HPDE6-E6E7 (cell line): ENCODE measurements around the gene SLITRK2.

Experiments
- DNase-seq: peaks from one replicate; pipeline ENCODE4 v3.0.0; 2011; ENCODE audit warnings: missing footprints; ENCODE audit errors: extremely low spot score

Gene SLITRK2

DNA sequence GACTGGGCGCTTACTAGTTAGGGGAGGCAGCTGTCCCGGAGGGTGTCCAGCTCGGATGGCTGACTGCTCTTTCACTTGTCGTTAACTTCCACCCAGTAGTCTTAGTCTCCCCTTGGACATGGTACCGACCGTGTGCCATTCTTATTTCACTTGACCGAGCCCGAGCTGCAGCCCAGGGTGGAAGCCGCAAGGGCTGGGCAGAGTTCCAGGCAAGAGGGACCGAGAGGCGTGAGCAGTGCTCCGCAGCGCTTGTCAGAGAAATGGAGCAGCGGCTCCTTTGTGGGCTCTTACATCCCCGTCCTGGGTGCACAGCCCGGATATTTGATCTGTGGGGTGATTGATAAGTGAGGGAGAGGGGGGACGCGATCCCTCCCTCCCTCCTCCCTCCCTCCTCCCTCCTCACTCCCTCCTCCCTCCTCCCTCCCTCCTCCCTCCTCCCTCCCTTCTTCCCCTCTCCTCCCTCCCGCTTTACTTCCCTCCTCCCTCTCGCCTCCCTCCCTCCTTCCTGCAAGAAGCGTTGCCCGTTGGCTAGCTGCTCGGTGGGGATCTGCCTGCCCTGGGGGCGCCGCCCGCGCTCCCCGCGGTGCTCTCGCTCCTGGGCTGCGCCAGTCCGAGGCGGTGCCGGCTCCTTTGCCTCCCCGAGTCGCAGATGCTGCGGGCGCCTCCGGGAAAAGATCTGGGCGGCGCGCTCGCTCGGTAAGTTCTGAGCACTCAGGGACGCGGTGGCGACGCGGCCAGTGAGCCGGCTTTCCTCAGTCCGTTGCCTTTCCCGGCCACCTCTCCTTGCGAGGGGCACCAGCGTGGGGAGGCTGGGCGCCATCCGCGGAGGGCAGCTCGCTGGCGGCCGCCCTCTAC lies at the start of gene SLITRK2:
SLITRK2 (plus strand) TSS at position 499 of the 855 bp plus-strand sequence. CDS start 4,597 bp downstream, outside the sequence.
- DNase-seq = no peak

- no peak for DNase-seq
These were observed 44.6 kb upstream of the SLITRK2 start for GRCh38 chrX:145773006-145773405.

DNA sequence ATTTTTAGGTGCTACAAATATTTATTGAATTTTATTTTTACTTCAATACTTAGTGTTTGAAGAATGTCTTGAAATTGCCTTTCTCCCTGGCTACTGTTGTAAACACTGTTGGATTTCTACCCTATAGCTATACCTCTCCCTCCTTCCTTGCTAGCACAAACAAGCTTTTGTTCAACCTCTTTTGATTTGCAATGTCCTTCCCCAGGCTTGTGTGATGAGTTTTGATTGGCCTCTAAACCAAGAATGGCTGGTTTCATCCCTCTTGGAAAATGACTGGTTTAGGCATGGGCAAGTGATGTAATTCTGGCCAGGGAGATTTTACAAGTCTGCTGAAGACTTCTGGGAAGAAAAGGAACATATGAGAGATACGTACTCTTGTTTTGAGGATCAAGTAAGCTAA lies 25.3 kb upstream of the SLITRK2 start:
- DNase-seq = no peak

- no peak for DNase-seq
These were observed 14.1 kb upstream of the SLITRK2 start for GRCh38 chrX:145803508-145803907.

DNA sequence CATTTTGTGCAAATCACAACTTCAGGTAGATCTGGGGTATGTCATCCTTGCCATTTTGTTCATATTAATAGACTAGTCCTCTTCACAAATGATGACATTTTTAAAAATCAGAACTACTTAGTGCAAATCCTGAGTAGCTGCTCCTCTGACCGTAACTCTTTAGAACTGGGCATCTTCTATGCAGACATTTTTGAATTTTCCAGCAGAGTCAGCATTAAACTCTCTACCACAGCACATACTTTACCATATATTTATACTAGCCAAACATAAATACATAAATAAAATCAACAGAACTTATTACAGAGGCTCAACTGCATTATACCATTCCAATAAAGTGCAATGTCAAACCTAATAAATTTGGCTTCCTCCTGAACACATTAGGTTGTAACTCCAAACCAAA lies 4.5 kb upstream of the SLITRK2 start:
- no peak for DNase-seq

DNA sequence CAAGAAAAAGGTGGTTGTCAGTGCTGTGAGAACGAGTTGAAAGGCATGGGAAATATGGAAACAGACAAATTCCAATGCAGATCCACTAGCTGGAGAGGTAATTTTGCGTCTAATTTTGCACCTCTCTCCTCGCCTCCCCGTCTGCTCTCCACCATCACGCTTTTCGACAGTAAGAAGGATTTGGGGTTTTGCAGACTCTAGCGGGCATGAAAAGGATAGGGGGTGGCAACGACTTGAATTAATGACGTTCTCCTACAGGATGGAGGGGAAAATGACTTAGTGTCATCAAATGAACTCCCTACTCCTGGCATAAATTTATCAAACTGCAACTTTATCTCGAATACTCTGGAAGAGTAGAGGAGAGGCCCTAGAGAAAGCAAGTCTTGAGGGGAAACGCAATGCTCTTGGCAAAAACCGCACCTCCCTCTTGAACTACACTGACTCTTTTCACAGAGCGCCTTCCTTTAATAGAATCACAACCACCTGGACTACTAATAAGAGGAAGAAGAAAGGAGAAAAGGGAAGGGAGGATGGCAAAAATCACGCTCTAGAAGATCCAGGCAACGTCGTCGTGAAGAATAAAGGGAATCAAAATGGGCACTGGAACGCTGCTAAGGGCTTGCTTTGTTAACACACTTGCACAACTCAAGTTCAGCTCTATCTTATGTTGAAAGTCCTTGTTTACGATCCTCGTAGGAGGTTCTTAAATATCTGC lies 871 bp upstream of the SLITRK2 start:
- DNase-seq = no peak

DNA sequence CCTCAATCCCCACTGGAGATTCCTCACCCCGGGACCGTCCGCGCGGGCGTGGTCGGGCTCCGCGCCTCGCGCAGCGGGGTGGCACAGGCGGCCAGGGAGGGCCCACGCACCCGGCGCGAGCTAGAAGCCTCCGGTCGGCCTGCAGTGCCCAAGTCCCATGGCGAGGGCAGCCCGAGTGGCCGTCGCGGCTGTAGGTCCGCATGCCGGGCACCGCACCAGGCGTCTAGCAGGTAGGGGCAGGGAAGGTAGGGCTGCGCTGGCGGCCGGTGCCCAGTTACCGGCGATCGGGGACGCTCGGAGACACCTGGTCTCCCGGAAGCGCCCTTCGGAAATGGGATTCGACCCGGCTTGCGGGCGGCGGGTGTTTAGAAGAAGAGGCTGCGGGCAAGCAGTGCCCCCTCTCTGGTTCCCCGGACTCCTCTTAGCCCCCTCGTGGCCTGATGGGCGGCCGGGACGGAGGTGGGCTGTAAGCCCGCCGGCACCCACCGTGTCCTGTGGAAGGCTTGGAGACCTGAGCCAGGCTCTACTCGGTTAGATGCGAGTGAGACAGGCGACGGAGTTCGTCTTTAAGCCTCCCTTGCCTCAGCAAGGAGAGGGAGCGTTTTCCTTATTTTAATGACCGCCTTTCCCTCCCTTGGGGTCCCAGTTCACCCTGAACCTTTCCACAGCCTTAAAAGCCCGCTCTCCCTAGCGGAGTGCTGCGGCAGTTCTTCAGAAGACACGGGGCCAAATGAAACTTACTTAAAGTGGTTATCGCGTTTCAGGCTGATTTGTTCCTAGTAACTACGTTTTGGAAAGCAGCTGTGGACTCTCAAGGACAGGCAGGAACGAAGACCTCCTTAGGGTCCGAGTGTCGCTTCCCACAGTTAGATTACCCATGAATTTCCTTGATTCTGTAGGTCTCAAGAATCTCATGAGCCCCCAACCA lies 821 bp downstream of the SLITRK2 start:
- DNase-seq = no peak

DNA sequence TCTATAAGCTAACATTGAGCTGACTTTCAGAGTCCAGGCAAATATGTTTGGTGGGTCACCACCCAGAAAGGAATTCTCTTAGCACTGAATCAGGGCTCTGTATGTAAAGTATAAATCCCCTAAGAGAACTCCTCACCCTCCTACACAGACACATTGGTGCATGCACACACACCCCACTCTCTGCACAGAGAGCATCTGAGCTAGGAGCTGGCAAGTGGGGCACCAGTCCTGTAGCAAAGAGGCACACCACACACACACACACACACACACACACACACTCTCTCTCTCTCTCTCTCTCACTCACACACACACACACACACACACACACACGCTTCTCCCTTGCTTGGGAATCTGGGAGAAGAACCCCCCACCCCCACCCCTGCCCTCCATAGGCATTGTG lies 3.2 kb downstream of the SLITRK2 start:
- DNase-seq = no peak

- no peak for DNase-seq
These were observed 3.8 kb downstream of the SLITRK2 start for GRCh38 chrX:145821291-145821897.

GRCh38 chrX:145821898-145822571 lies 4.4 kb downstream of the SLITRK2 start:
- no peak for DNase-seq

GRCh38 chrX:145823132-145823531 lies 5.5 kb downstream of the SLITRK2 start:
- no peak for DNase-seq

- DNase-seq = no peak
These were observed 8.3 kb downstream of the SLITRK2 start for GRCh38 chrX:145825896-145826295.

- DNase-seq = no peak
These were observed 8.8 kb downstream of the SLITRK2 start for GRCh38 chrX:145826466-145826865.

- no peak for DNase-seq
These were observed 15.2 kb downstream of the SLITRK2 start for GRCh38 chrX:145832796-145833195.

GRCh38 chrX:145840531-145840930 lies 22.9 kb downstream of the SLITRK2 start:
- DNase-seq = no peak

DNA sequence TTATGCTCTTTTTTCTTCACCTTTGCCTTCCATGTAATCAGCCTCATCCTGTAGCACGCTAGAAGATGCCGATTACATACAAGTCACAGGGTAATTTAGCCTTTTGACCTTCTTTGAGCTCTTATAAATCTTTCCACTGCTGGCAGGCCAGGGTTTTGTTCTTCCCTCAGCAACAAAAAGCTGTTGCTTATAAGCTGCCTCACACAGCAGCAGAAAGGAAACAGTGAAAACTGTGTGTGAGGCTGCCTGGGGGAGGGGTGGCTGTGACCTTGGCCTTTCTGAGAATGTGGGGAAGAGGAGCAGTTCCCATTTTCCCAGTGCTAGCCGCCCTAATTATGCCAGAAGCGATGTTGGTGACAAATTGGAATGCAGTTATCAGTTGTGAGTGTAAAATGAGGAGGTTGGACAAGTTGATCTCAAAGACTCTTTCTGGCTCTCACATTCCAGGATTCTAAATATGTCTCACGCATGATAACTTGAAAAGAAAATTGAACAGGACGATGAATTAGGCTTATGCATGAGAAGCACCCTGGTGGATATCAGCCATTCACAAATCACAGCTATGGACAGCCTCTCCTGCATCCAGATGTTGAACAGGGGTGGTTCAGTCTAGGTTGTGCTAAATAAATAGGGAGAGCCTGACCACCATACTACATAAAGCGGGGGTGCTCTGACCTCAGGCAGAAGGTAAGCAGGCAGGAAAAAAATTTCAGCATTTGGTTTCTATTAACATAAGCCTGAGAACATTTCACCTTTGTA lies 25.7 kb downstream of the SLITRK2 start:
- no peak for DNase-seq

GRCh38 chrX:145844886-145845285 lies 27.3 kb downstream of the SLITRK2 start:
- DNase-seq = no peak

DNA sequence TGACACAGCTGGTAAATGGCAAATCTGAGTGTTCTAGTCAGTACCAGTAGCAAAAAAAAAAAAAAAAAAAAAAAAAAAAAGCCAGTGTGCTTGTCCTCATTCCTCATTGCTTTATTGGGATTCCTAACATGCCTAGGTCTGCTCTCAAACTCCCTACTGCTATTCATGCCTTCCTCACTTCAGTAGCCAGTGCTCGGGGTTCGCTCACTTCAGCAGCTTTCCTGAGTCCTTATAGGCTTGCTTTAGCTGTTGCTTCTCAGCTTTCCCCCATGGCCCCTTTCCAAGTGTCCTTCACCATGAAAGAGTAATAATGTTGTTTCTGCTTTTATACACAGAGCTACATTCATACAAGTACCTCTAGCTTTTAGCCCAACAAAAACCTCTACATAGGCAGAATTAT lies 30.8 kb downstream of the SLITRK2 start:
- DNase-seq = no peak

DNA sequence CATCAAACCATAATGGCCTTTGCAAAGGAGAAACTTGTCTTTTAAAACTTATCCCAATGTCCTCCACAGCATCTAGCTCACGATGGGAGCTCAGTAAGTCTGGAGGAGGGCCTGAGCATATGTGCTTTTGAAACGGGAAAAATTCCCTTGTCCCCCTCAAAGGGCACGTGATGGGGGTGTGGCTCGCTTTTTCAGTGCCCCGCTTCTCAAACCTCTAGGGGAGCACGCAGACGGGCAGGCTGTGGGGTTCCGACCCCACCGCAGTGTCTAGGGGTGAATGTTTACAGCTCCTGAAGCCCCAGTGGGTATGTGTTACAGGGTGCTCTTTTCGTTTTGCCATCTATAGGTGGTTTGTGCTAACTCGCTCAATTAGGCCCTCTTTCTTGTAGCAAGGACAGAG lies 31.2 kb downstream of the SLITRK2 start:
- DNase-seq = no peak

GRCh38 chrX:145853181-145853580 lies 35.6 kb downstream of the SLITRK2 start:
- DNase-seq = no peak
